ENCODE data around the gene TTPAL.
A peak's percentile ranks its signal among the peaks of the same experiment; 100 is the strongest.

TTPAL gene

GRCh38 chr20:44497761-44498160 is 22.1 kb downstream of the TTPAL start:
- no peak for DNase-seq (ENCODE audit: low spot score)

- DNase-seq (ENCODE audit: low spot score) = no peak
Observed at GRCh38 chr20:44500221-44500620, 24.5 kb downstream of the TTPAL start.

GRCh38 chr20:44501448-44501847 is 25.8 kb downstream of the TTPAL start:
- no peak for DNase-seq (ENCODE audit: low spot score)

GRCh38 chr20:44502968-44503367 is 27.3 kb downstream of the TTPAL start:
- no peak for DNase-seq (ENCODE audit: low spot score)

- no peak for DNase-seq (ENCODE audit: low spot score)
Observed at GRCh38 chr20:44504402-44505307, 29.0 kb downstream of the TTPAL start.

GRCh38 chr20:44509762-44510161 is 34.1 kb downstream of the TTPAL start:
- no peak for DNase-seq (ENCODE audit: low spot score)

GRCh38 chr20:44513871-44514270 is 38.2 kb downstream of the TTPAL start:
- DNase-seq (ENCODE audit: low spot score) = no peak

GRCh38 chr20:44516491-44516890 is 40.8 kb downstream of the TTPAL start:
- no peak for DNase-seq (ENCODE audit: low spot score)

- DNase-seq (ENCODE audit: low spot score) = no peak
Observed at GRCh38 chr20:44517454-44517853, 41.8 kb downstream of the TTPAL start.

GRCh38 chr20:44518248-44518647 is 42.6 kb downstream of the TTPAL start:
- no peak for DNase-seq (ENCODE audit: low spot score)

- DNase-seq (ENCODE audit: low spot score) = no peak
Observed at GRCh38 chr20:44520881-44521280, 45.2 kb downstream of the TTPAL start.

- DNase-seq (ENCODE audit: low spot score) = peak; percentile 98
Observed at GRCh38 chr20:44521484-44522481, 46.1 kb downstream of the TTPAL start, which contains the start of gene SERINC3. Gene SERINC3 (minus strand): TSS chr20:44522070. CDS start chr20:44521951, 119 bp downstream.

- no peak for DNase-seq (ENCODE audit: low spot score)
Observed at GRCh38 chr20:44522841-44523240, 47.2 kb downstream of the TTPAL start.

GRCh38 chr20:44523746-44524145 is 48.1 kb downstream of the TTPAL start:
- no peak for DNase-seq (ENCODE audit: low spot score)

GRCh38 chr20:44526129-44526528 is 50.5 kb downstream of the TTPAL start:
- DNase-seq (ENCODE audit: low spot score) = no peak

GRCh38 chr20:44527716-44528199 is 52.1 kb downstream of the TTPAL start:
- DNase-seq (ENCODE audit: low spot score) = no peak

GRCh38 chr20:44528309-44528708 is 52.6 kb downstream of the TTPAL start:
- DNase-seq (ENCODE audit: low spot score) = no peak

- no peak for DNase-seq (ENCODE audit: low spot score)
Observed at GRCh38 chr20:44532259-44532980, 56.7 kb downstream of the TTPAL start.

GRCh38 chr20:44532981-44533331 is 57.3 kb downstream of the TTPAL start:
- no peak for DNase-seq (ENCODE audit: low spot score)

GRCh38 chr20:44533928-44534327 is 58.3 kb downstream of the TTPAL start:
- DNase-seq (ENCODE audit: low spot score) = no peak

- no peak for DNase-seq (ENCODE audit: low spot score)
Observed at GRCh38 chr20:44536175-44536574, 60.5 kb downstream of the TTPAL start.

- DNase-seq (ENCODE audit: low spot score) = no peak
Observed at GRCh38 chr20:44537993-44538392, 62.3 kb downstream of the TTPAL start.
